ENCODE data around the gene PRPF8.

PRPF8 gene

GRCh38 chr17:1623057-1623630 lies 61.5 kb downstream of the PRPF8 start:
- in situ Hi-C loops (cut with MboI; ENCODE audit: low sequenced_read_pairs, unreplicated experiment) = no loop called here
- no peak for TF ChIP-seq CTCF (IDR thresholded peaks at IDR 0.05; ENCODE audit: borderline replicate concordance, control extremely low read depth, extremely low read depth, insufficient read depth, missing control alignments)

GRCh38 chr17:1621273-1621954 lies 63.3 kb downstream of the PRPF8 start:
- DNase-seq (ENCODE audit: low spot score) = no peak
- in situ Hi-C loops (cut with MboI; ENCODE audit: low sequenced_read_pairs, unreplicated experiment) = no loop called here
- TF ChIP-seq CTCF (IDR thresholded peaks at IDR 0.05; ENCODE audit: borderline replicate concordance, control extremely low read depth, extremely low read depth, insufficient read depth, missing control alignments) = no peak

More at GRCh38 chr17:1623057-1623630, 61.5 kb downstream of the PRPF8 start:
- DNase-seq (ENCODE audit: low spot score) = no peak

- TF ChIP-seq CTCF (IDR thresholded peaks at IDR 0.05; ENCODE audit: borderline replicate concordance, control extremely low read depth, extremely low read depth, insufficient read depth, missing control alignments) = no peak
- in situ Hi-C loops (cut with MboI; ENCODE audit: low sequenced_read_pairs, unreplicated experiment) = no loop called here
- DNase-seq (ENCODE audit: low spot score) = no peak
Observed at GRCh38 chr17:1620486-1620885, 64.2 kb downstream of the PRPF8 start.

- in situ Hi-C loops (cut with MboI; ENCODE audit: low sequenced_read_pairs, unreplicated experiment) = no loop called here
- no peak for DNase-seq (ENCODE audit: low spot score)
- no peak for TF ChIP-seq CTCF (IDR thresholded peaks at IDR 0.05; ENCODE audit: borderline replicate concordance, control extremely low read depth, extremely low read depth, insufficient read depth, missing control alignments)
Observed at GRCh38 chr17:1617620-1618174, 67.0 kb downstream of the PRPF8 start.

- TF ChIP-seq CTCF (IDR thresholded peaks at IDR 0.05; ENCODE audit: borderline replicate concordance, control extremely low read depth, extremely low read depth, insufficient read depth, missing control alignments) = no peak
Observed at GRCh38 chr17:1616101-1616500, 68.6 kb downstream of the PRPF8 start.

GRCh38 chr17:1612400-1612799 lies 72.3 kb downstream of the PRPF8 start:
- TF ChIP-seq CTCF (IDR thresholded peaks at IDR 0.05; ENCODE audit: borderline replicate concordance, control extremely low read depth, extremely low read depth, insufficient read depth, missing control alignments) = no peak
- in situ Hi-C loops (cut with MboI; ENCODE audit: low sequenced_read_pairs, unreplicated experiment) = no loop called here
- DNase-seq (ENCODE audit: low spot score) = no peak

More at GRCh38 chr17:1616101-1616500, 68.6 kb downstream of the PRPF8 start:
- in situ Hi-C loops (cut with MboI; ENCODE audit: low sequenced_read_pairs, unreplicated experiment) = no loop called here
- no peak for DNase-seq (ENCODE audit: low spot score)
